GM12878 (cell line): ENCODE measurements around the gene TMEM45A.

Experiments
- CHD4 ChIP-seq: fragments of 200-600 bp; sonication (generic); IDR thresholded peaks from 2 replicates; pipeline ENCODE4 v1.6.1; 2016; ENCODE audit warnings: mild to moderate bottlenecking
- CREM ChIP-seq: IDR thresholded peaks from 2 replicates; pipeline ENCODE4 v1.6.1; 2014; ENCODE audit warnings: antibody characterized with exemption, low read depth
- FOXM1 ChIP-seq: IDR thresholded peaks from 2 replicates; pipeline ENCODE4 v1.6.1; 2012; ENCODE audit warnings: low read depth, mild to moderate bottlenecking, inconsistent platforms, low read length, moderate library complexity
- MYC ChIP-seq: IDR thresholded peaks from 2 replicates; pipeline ENCODE4 v1.6.1; 2011; ENCODE audit warnings: mild to moderate bottlenecking, low read length, moderate library complexity, inconsistent platforms; ENCODE audit not compliant: insufficient read depth, insufficient replicate concordance, insufficient read length, severe bottlenecking
- POLR2A ChIP-seq: IDR thresholded peaks from 2 replicates; pipeline ENCODE4 v1.6.1; 2011; ENCODE audit warnings: low read depth, mild to moderate bottlenecking, low read length
- RAD21 ChIP-seq: IDR thresholded peaks from 2 replicates; pipeline ENCODE4 v1.6.1; 2011; ENCODE audit warnings: mild to moderate bottlenecking, low read depth, low read length, moderate library complexity; ENCODE audit not compliant: insufficient read depth
- SMAD1 ChIP-seq: fragments of 450-650 bp; IDR thresholded peaks from 2 replicates; pipeline ENCODE4 v1.6.1; 2018; ENCODE audit warnings: mild to moderate bottlenecking, low read depth; ENCODE audit not compliant: partially characterized antibody
- SREBF1 ChIP-seq: IDR thresholded peaks from 2 replicates; pipeline ENCODE4 v1.6.1; 2012; ENCODE audit warnings: mild to moderate bottlenecking, low read length
- YY1 ChIP-seq: IDR thresholded peaks from 2 replicates; pipeline ENCODE4 v1.6.1; 2011; ENCODE audit warnings: low read depth, mild to moderate bottlenecking, low read length
- TF ChIP-seq, protein P1 (sequence below), 3 experiments: IDR thresholded peaks in 2 of 3; conservative IDR thresholded peaks in 1 of 3; 2 replicates each; pipeline ENCODE4 v1.5.1; 2011; ENCODE audit warnings: low read depth in 3 of 3, low read length in 3 of 3, mild to moderate bottlenecking in 3 of 3, control low read depth in 2 of 3, moderate library complexity in 2 of 3, inconsistent platforms in 1 of 3, mixed read lengths in 1 of 3; ENCODE audit not compliant: control insufficient read depth in 2 of 3, insufficient read depth in 1 of 3; ENCODE audit errors: extremely low read depth in 1 of 3

DNA sequence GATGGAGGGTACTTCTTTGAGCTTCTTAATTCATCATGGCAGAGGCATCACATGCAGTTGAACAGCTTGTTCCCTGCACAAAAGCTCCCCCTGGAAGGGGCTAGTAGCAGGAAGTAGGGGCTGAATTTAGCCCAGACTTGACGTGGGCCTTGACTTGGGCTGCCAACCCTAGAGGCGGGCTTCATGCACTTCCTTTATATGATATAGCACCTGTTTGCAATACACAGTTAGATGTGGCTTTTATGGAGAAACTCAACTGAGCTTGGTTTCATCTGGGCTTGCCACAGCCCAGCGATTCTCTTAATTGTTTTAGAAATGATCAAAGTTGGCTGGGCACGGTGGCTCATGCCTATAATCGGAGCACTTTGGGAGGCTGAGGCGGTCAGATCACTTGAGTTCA is 83.3 kb downstream of the TMEM45A start:
- TF ChIP-seq, protein P1, sequence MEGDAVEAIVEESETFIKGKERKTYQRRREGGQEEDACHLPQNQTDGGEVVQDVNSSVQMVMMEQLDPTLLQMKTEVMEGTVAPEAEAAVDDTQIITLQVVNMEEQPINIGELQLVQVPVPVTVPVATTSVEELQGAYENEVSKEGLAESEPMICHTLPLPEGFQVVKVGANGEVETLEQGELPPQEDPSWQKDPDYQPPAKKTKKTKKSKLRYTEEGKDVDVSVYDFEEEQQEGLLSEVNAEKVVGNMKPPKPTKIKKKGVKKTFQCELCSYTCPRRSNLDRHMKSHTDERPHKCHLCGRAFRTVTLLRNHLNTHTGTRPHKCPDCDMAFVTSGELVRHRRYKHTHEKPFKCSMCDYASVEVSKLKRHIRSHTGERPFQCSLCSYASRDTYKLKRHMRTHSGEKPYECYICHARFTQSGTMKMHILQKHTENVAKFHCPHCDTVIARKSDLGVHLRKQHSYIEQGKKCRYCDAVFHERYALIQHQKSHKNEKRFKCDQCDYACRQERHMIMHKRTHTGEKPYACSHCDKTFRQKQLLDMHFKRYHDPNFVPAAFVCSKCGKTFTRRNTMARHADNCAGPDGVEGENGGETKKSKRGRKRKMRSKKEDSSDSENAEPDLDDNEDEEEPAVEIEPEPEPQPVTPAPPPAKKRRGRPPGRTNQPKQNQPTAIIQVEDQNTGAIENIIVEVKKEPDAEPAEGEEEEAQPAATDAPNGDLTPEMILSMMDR (IDR thresholded peaks at IDR 0.05 in 2 of 3, conservative IDR thresholded peaks at IDR 0.05 in 1 of 3; ENCODE audit: control insufficient read depth in 2 of 3, extremely low read depth in 1 of 3, insufficient read depth in 1 of 3, low read depth in 3 of 3, low read length in 3 of 3), result no peak
- TF ChIP-seq YY1, result no peak
- no peak for TF ChIP-seq RAD21
- no peak for TF ChIP-seq POLR2A
- TF ChIP-seq CREM, result no peak
- no peak for TF ChIP-seq SMAD1
- TF ChIP-seq MYC, result no peak
- no peak for TF ChIP-seq CHD4
- no peak for TF ChIP-seq SREBF1
- TF ChIP-seq FOXM1, result no peak
